A549 (cell line): ENCODE measurements around the gene ACBD6. TPM values are rescaled to one million over a fixed set of nuclear protein-coding genes. Genes with fewer than 3 reads are reported as not detected.
A peak's percentile ranks its signal among the peaks of the same experiment; 100 is the strongest.

Source experiments
- ATAC-seq, 2 experiments: fragments of 200-7000 bp in 1 of 2; fragments of >200 bp in 1 of 2; cut with Nextera tagmentation in 1 of 2; cut with Tn5 transposase in 1 of 2; 3 replicates each; pipeline versions ENCODE4 v1.8.0 to v1.9.1; 2018 to 2020; ENCODE audit warnings: mild to moderate bottlenecking in 1 of 2, moderate library complexity in 1 of 2
- CTCF ChIA-PET: fragments of 300-600 bp; sonication (Branson Sonifier 250); formaldehyde crosslinking; extraction: SDS; loops from one replicate; lab custom pipeline; 2021; ENCODE audit warnings: antibody characterized with exemption, inconsistent platforms; lab: Yijun Ruan, JAX
- POLR2A ChIA-PET: fragments of 350-600 bp; formaldehyde crosslinking; extraction: SDS; loops from one replicate; lab custom pipeline; 2021; ENCODE audit warnings: antibody characterized with exemption, inconsistent platforms; lab: Yijun Ruan, JAX
- DNase-seq, 2 experiments: peaks; one replicate each; pipeline versions ENCODE4 v3.0.0 to v3.0.0-alpha.2; 2011 to 2016; ENCODE audit warnings: low read depth in 1 of 2, low spot score in 1 of 2
- FAIRE-seq: peaks from 2 replicates; lab custom pipeline; 2011; peaks lifted over from hg19 to GRCh38; lab: Jason Lieb, UNC
- H3K27ac ChIP-seq, 2 experiments: fragments of >200 bp; sonication (Bioruptor Twin); formaldehyde crosslinking; 3 replicates each; pipeline ENCODE4 v1.5.1; 2016 to 2017
- H3K4me1 ChIP-seq: fragments of >200 bp; sonication (Bioruptor Twin); formaldehyde crosslinking; 3 replicates; pipeline ENCODE4 v1.6.1; 2016
- H3K4me2 ChIP-seq: fragments of >200 bp; sonication (Bioruptor Twin); formaldehyde crosslinking; 3 replicates; pipeline ENCODE4 v1.6.1; 2016
- H3K4me3 ChIP-seq: fragments of >200 bp; sonication (Bioruptor Twin); formaldehyde crosslinking; 3 replicates; pipeline ENCODE4 v1.5.1; 2016
- H3K9me3 ChIP-seq: fragments of >200 bp; sonication (Bioruptor Twin); formaldehyde crosslinking; 3 replicates; pipeline ENCODE4 v1.6.1; 2016
- BHLHE40 ChIP-seq: IDR thresholded peaks from 2 replicates; pipeline ENCODE4 v1.6.1; 2012; ENCODE audit warnings: low read depth, low read length, inconsistent platforms
- EHMT2 ChIP-seq: fragments of 200-600 bp; sonication (generic); IDR thresholded peaks from 2 replicates; pipeline ENCODE4 v1.6.1; 2016; ENCODE audit warnings: antibody characterized with exemption, low read depth, mild to moderate bottlenecking, moderate library complexity
- GATA3 ChIP-seq: IDR thresholded peaks from 2 replicates; pipeline ENCODE4 v1.6.1; 2012; ENCODE audit warnings: borderline replicate concordance
- HDAC2 ChIP-seq: fragments of 200-600 bp; sonication (generic); IDR thresholded peaks from 2 replicates; pipeline ENCODE4 v1.6.1; 2016
- HEYL ChIP-seq: fragments of 250-450 bp; sonication (Bioruptor Pico); IDR thresholded peaks from 2 replicates; pipeline ENCODE4 v1.8.0; 2021; ENCODE audit warnings: mild to moderate bottlenecking, moderate library complexity
- JUNB ChIP-seq: fragments of >200 bp; sonication (Bioruptor Twin); formaldehyde crosslinking; IDR thresholded peaks from 2 replicates; pipeline ENCODE4 v1.6.1; 2016
- KDM1A ChIP-seq: fragments of 200-600 bp; sonication (generic); IDR thresholded peaks from 2 replicates; pipeline ENCODE4 v1.6.1; 2016; ENCODE audit warnings: low read depth, mild to moderate bottlenecking
- MAFK ChIP-seq: fragments of 450-650 bp; IDR thresholded peaks from 2 replicates; pipeline ENCODE4 v1.6.1; 2014; ENCODE audit not compliant: partially characterized antibody
- MAZ ChIP-seq: fragments of 150-350 bp; IDR thresholded peaks from 2 replicates; pipeline ENCODE4 v1.6.1; 2014; ENCODE audit warnings: antibody characterized with exemption, low read depth, low read length, borderline replicate concordance
- MYC ChIP-seq: IDR thresholded peaks from 2 replicates; pipeline ENCODE4 v1.6.1; 2012; ENCODE audit warnings: mild to moderate bottlenecking, inconsistent platforms, low read length, improper control_type of control experiment, borderline replicate concordance
- NR3C1 ChIP-seq: fragments of >200 bp; sonication (Bioruptor Twin); formaldehyde crosslinking; IDR thresholded peaks from 3 replicates; pipeline ENCODE4 v1.6.1; 2017
- REST ChIP-seq: fragments of 200-600 bp; sonication (generic); IDR thresholded peaks from 2 replicates; pipeline ENCODE4 v1.6.1; 2016; ENCODE audit warnings: antibody characterized with exemption, mild to moderate bottlenecking, moderate library complexity
- ZFP36 ChIP-seq: fragments of 450-650 bp; IDR thresholded peaks from 2 replicates; pipeline ENCODE4 v1.6.1; 2014; ENCODE audit warnings: borderline replicate concordance; ENCODE audit not compliant: partially characterized antibody
- WGBS: methylation state at CpG from one replicate; pipeline ENCODE4 v1.1.6; 2017; ENCODE audit errors: missing lambda C conversion rate; 5-methylcytosine and 5-hydroxymethylcytosine counted together
- polyA plus RNA-seq, 4 experiments: library from polyadenylated mRNA; depleted of rRNA in 3 of 4; stranded (reverse); fragments of >200 nt; fragmentation: RNase III in 1 of 4; extraction: RNeasy Plus Mini Kit Qiagen cat#74134 plus additional on column Dnase treatment in 1 of 4; gene quantifications; 2 replicates in 3 of 4; 3 replicates in 1 of 4; pipeline ENCODE4 v1.2.3, GENCODE V29; 2011 to 2017
- TF ChIP-seq, protein P1 (sequence below): IDR thresholded peaks from 2 replicates; pipeline ENCODE4 v1.6.1; 2012; ENCODE audit warnings: low read depth, borderline replicate concordance

Gene ACBD6
- polyA plus RNA-seq, 2 of the 4 experiments (the other 2 are of a cell fraction) = 61.4 to 91.3 TPM

GRCh38 chr1:180384286-180385005, 117.9 kb downstream of the ACBD6 start:
- H3K9me3 ChIP-seq = peaks cover 21% of the 10 kb centered on the region
- no peaks in the 10 kb centered on the region for H3K4me1 ChIP-seq
- 63% methylated on average over 3 of the region's 3 CpGs for WGBS
- POLR2A ChIA-PET = no interaction called here
- peak; percentile 43 for FAIRE-seq
- TF ChIP-seq ZFP36 = no peak
- TF ChIP-seq HEYL (CRISPR knock-in tag) = no peak
- no peak for TF ChIP-seq MAFK
- no peak for TF ChIP-seq BHLHE40
- no peak for TF ChIP-seq MYC
- no peak for TF ChIP-seq MAZ
- peak; percentile 34; the same call in 1 of the 2 replicates for TF ChIP-seq KDM1A
- TF ChIP-seq NR3C1 = no peak
- TF ChIP-seq, all 56 proteins: peak for 1
- CTCF ChIA-PET = no interaction called here
- Histone ChIP-seq H3K4me2 (no peak overlapping the region), H3K27ac (no peak overlapping the region), H3K4me3 (no peak overlapping the region)
- no peak for DNase-seq
- no peak for ATAC-seq

DNA sequence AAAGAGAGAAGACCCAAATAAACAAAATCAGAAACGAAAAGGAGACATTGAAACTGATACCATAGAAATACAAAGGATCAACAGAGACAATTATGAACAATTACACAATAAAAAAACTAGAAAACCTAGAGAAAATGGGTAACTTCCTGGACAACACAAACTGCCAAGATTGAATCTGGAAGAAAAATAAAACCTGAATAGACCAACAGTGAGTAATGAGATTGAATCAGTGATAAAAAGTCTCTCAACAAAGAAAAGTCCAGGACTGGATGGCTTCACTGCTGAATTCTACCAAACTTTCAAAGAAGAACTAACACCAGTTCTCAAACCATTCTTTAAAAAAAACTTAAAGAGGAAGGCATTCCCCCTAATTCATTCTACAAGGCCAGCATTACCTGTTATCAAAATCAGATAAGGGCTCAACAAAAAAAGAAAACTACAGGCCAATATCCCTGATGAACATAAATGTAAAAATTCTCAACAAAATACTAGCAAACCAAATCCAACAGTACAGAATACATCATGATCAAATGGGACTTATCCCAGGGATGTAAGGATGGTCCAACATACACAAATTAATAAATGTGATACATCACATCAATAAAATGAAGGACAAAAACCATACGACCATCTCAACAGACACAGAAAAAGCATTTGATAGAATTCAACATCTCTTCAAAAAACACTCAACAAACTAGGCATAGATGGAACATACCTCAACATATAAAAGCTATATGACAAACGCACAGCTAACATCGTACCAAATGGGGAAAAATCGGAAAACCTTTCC, 119.9 kb downstream of the ACBD6 start:
- Histone ChIP-seq H3K27ac (no peak overlapping the region), H3K9me3 (peaks cover 32% of the 10 kb centered on the region), H3K4me1 (no peaks in the 10 kb centered on the region), H3K4me3 (no peak overlapping the region), H3K4me2 (no peak overlapping the region)
- WGBS = 89% methylated on average over 5 of the region's 5 CpGs
- TF ChIP-seq JUNB (no peak), HDAC2 (no peak), GATA3 (peak; percentile 28; the same call in 1 of the 2 replicates)
- TF ChIP-seq, protein P1, sequence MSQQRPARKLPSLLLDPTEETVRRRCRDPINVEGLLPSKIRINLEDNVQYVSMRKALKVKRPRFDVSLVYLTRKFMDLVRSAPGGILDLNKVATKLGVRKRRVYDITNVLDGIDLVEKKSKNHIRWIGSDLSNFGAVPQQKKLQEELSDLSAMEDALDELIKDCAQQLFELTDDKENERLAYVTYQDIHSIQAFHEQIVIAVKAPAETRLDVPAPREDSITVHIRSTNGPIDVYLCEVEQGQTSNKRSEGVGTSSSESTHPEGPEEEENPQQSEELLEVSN = no peak
- no peak for ATAC-seq
- no peak for DNase-seq
- peak; percentile 61 for FAIRE-seq
- ChIA-PET CTCF (no interaction called here), POLR2A (no interaction called here)

- CTCF ChIA-PET = no interaction called here
- WGBS = 75% methylated on average over 4 of the region's 4 CpGs
- H3K27ac ChIP-seq = no peak overlapping the region
- no peak overlapping the region for H3K4me2 ChIP-seq
- no peaks in the 10 kb centered on the region for H3K4me1 ChIP-seq
- no peak overlapping the region for H3K4me3 ChIP-seq
- POLR2A ChIA-PET = interaction anchor here (0.6 kb wide), 1 partner anchor 120 kb away, joined by 8 read pairs; no protein-coding TSS in a partner anchor
- TF ChIP-seq EHMT2 (no peak), REST (no peak), BHLHE40 (no peak)
- ATAC-seq (no peak), FAIRE-seq (no peak), DNase-seq (no peak)
- peaks cover 32% of the 10 kb centered on the region for H3K9me3 ChIP-seq
Measured at GRCh38 chr1:180381184-180381580, 121.2 kb downstream of the ACBD6 start.
